A549 treated with DMSO at 1 μM for 4 hours (cell line): ENCODE data around the gene RNF14. TPM values are rescaled to one million over a fixed set of nuclear protein-coding genes. Genes with fewer than 3 reads are reported as not detected.

ENCODE experiments used
- total RNA-seq: library from RNA; stranded (reverse); fragments of 200-300 nt; extraction: Qiagen RNA extraction; gene quantifications from 5 replicates; pipeline ENCODE4 v1.2.3, GENCODE V29; 2022; ENCODE audit warnings: low read depth

The RNF14 gene
- total RNA-seq = 44.4 to 58.2 TPM (median 50.9 TPM) in 5 replicates

DNA sequence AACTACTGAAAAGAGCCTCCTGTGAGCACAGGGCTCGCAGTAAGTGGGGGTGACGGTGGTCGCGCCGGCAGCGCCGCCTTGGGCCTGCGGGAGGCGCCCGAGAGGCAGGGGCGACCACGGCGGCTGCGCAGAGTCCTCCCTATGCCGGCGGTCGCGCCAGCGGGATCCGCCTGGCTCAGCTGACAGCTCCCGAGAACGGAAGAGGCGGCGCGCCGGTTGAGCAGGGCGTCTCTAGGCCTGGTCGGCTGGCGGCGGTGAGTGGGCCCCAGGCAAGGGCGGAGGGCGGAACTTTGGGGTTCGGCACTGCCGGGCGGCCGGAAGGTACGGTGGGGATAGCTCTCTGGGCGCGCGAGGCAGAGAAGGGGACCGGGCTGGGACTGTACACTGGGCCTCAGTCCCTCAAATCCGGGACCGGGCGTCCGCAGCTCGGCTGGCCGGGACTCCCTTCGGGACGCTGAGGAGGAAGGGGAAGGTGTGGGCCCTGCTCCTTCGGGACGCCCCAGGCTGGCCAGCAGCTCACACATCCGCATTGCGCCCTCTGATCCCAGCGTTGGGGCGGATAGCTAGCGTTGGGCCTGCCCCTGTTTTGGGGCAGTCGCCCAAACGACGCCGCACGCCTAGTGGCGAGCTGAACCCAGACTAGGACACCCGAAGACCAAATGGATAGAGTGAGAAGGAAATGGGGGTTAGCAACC lies at the start of gene RNF14:
TSS of gene RNF14 (plus strand) at position 192 of the 695 bp plus-strand sequence. CDS start 4,484 bp downstream, outside the sequence.

GRCh38 chr5:141923448-141924313 lies 45.2 kb upstream of the RNF14 start, which contains the start of gene DELE1:
TSS of gene DELE1 (plus strand) at chr5:141923871. CDS start at chr5:141923942, 71 bp downstream.

GRCh38 chr5:141958113-141958512 lies 10.8 kb upstream of the RNF14 start, which contains the start of gene PCDH12:
TSS of gene PCDH12 (minus strand) at chr5:141958202. CDS start at chr5:141957851, 351 bp downstream.

GRCh38 chr5:142012792-142013388 lies 44.0 kb downstream of the RNF14 start, which contains the start of gene GNPDA1:
TSS of gene GNPDA1 (minus strand) at chr5:142013027. CDS start at chr5:142012035, 992 bp downstream.

Other genes starting within 250 kb of the RNF14 start
- gene PCDH1, start 90.7 kb upstream of the RNF14 start, total RNA-seq = 1.5 to 2.4 TPM (median 2.1 TPM) in 5 replicates
- 45.8 to 63.1 TPM (median 53.1 TPM) in 5 replicates for gene DELE1, start 45.2 kb upstream of the RNF14 start, total RNA-seq
- 0.06 to 0.09 TPM (median 0.09 TPM) in 3 of 5 replicates, not detected in the others for gene PCDH12, start 10.9 kb upstream of the RNF14 start, total RNA-seq
- gene GNPDA1, start 43.9 kb downstream of the RNF14 start, total RNA-seq = 66.3 to 87.4 TPM (median 72.2 TPM) in 5 replicates
- 44.3 to 60.6 TPM (median 51.9 TPM) in 5 replicates for gene NDFIP1, start 139.7 kb downstream of the RNF14 start, total RNA-seq